Nephron (organoid): ENCODE data around the gene TXNDC17.

Experiments
- H3K27ac Mint-ChIP-seq, 3 experiments: 2 replicates each; pipeline ENCODE4 v1.8.0; 2020; ENCODE audit warnings: mixed read lengths in 3 of 3, mild to moderate bottlenecking in 2 of 3, moderate library complexity in 1 of 3
- H3K27me3 Mint-ChIP-seq: 2 replicates; pipeline ENCODE4 v1.8.0; 2021; ENCODE audit warnings: low read depth, mild to moderate bottlenecking, moderate library complexity, mixed read lengths
- H3K36me3 Mint-ChIP-seq: 2 replicates; pipeline ENCODE4 v1.8.0; 2020; ENCODE audit warnings: low read depth, mixed read lengths
- H3K4me1 Mint-ChIP-seq: 2 replicates; pipeline ENCODE4 v1.8.0; 2020; ENCODE audit warnings: mixed read lengths
- H3K4me3 Mint-ChIP-seq, 3 experiments: 2 replicates each; pipeline ENCODE4 v1.8.0; 2020; ENCODE audit warnings: mild to moderate bottlenecking in 3 of 3, mixed read lengths in 3 of 3, moderate library complexity in 2 of 3
- H3K9me3 Mint-ChIP-seq: 2 replicates; pipeline ENCODE4 v1.8.0; 2020; ENCODE audit warnings: mixed read lengths
- CTCF ChIP-seq, 3 experiments: fragments of 200-600 bp; sonication (generic); IDR thresholded peaks; one replicate each; pipeline ENCODE4 v1.5.0; 2021; ENCODE audit warnings: antibody characterized with exemption in 3 of 3; ENCODE audit not compliant: unreplicated experiment in 3 of 3

Gene TXNDC17

DNA sequence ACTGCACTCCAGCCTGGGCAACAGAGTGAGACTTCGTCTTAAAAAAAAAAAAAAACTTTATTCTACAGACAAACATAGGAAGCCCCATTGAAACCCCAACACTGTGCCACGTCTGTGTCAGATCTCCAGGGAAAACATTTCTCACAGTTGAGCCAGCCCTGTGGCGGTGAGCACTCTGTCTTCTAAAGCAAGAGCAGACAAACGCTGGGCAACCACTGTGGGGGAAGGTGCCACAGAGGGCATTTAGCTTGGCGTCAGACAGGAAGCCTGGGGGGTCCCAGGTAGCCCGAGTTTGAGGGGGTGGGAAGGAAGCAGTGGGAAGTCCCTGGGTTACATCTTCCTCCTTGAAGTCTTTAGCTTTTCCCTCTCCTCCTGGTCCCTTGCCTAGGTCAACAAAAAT lies 26.7 kb downstream of the TXNDC17 start:
- TF ChIP-seq CTCF (IDR thresholded peaks at IDR 0.05; ENCODE audit: unreplicated experiment in 3 of 3): no peak
- Mint-ChIP-seq H3K4me1 (no peaks in the 10 kb centered on the region), H3K9me3 (no peaks in the 10 kb centered on the region), H3K4me3 (no peak overlapping the region), H3K36me3 (no peaks in the 10 kb centered on the region), H3K27me3 (peaks cover 30% of the 10 kb centered on the region), H3K27ac (no peak overlapping the region)

DNA sequence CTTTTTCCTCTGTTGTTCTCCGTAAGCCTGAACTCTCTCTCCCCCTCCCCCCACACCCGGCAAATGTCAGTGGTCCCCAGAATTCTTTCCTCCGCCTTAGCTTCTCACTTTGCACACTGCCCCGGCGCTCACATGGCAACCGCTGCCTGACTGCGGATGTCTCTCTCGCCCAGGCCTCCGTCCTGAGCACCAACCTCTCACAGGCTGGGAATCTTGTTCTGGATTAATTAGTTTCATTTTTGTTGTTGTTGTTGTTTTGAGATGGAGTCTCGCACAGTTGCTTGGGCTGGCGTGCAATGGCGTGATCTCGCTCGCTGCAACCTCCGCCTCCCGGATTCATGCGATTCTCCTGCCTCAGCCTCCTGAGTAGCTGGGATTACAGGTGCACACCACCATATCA lies 27.4 kb downstream of the TXNDC17 start:
- H3K27ac Mint-ChIP-seq: no peak overlapping the region
- no peaks in the 10 kb centered on the region for H3K9me3 Mint-ChIP-seq
- H3K27me3 Mint-ChIP-seq: peaks cover 29% of the 10 kb centered on the region
- TF ChIP-seq CTCF (IDR thresholded peaks at IDR 0.05; ENCODE audit: unreplicated experiment in 3 of 3): no peak
- H3K36me3 Mint-ChIP-seq: no peaks in the 10 kb centered on the region
- no peaks in the 10 kb centered on the region for H3K4me1 Mint-ChIP-seq
- H3K4me3 Mint-ChIP-seq: no peak overlapping the region

- Mint-ChIP-seq H3K4me3 (no peak overlapping the region), H3K4me1 (no peaks in the 10 kb centered on the region), H3K9me3 (no peaks in the 10 kb centered on the region), H3K27me3 (peaks cover 29% of the 10 kb centered on the region), H3K27ac (no peak overlapping the region), H3K36me3 (no peaks in the 10 kb centered on the region)
- TF ChIP-seq CTCF (IDR thresholded peaks at IDR 0.05; ENCODE audit: unreplicated experiment in 3 of 3): no peak
Observed at GRCh38 chr17:6668727-6669425, 28.0 kb downstream of the TXNDC17 start.

GRCh38 chr17:6669479-6670212 lies 28.8 kb downstream of the TXNDC17 start:
- H3K9me3 Mint-ChIP-seq: no peaks in the 10 kb centered on the region
- TF ChIP-seq CTCF (IDR thresholded peaks at IDR 0.05; ENCODE audit: unreplicated experiment in 3 of 3): no peak
- H3K4me1 Mint-ChIP-seq: no peaks in the 10 kb centered on the region
- peaks cover 29% of the 10 kb centered on the region for H3K27me3 Mint-ChIP-seq
- no peaks in the 10 kb centered on the region for H3K36me3 Mint-ChIP-seq
- no peak overlapping the region for H3K4me3 Mint-ChIP-seq
- no peak overlapping the region for H3K27ac Mint-ChIP-seq

- peaks cover 29% of the 10 kb centered on the region for H3K27me3 Mint-ChIP-seq
- no peaks in the 10 kb centered on the region for H3K36me3 Mint-ChIP-seq
- H3K27ac Mint-ChIP-seq: no peak overlapping the region
- no peak for TF ChIP-seq CTCF (IDR thresholded peaks at IDR 0.05; ENCODE audit: unreplicated experiment in 3 of 3)
- H3K9me3 Mint-ChIP-seq: no peaks in the 10 kb centered on the region
- H3K4me1 Mint-ChIP-seq: no peaks in the 10 kb centered on the region
- H3K4me3 Mint-ChIP-seq: no peak overlapping the region
Observed at GRCh38 chr17:6670571-6670970, 29.7 kb downstream of the TXNDC17 start.

GRCh38 chr17:6670999-6671398 lies 30.1 kb downstream of the TXNDC17 start:
- Mint-ChIP-seq H3K4me1 (no peaks in the 10 kb centered on the region), H3K27me3 (peaks cover 26% of the 10 kb centered on the region), H3K9me3 (no peaks in the 10 kb centered on the region), H3K27ac (no peak overlapping the region), H3K36me3 (no peaks in the 10 kb centered on the region), H3K4me3 (no peak overlapping the region)
- TF ChIP-seq CTCF (IDR thresholded peaks at IDR 0.05; ENCODE audit: unreplicated experiment in 3 of 3): no peak
